ENCODE results near the gene BNC2. TPM values are rescaled to one million over a fixed set of nuclear protein-coding genes. Genes with fewer than 3 reads are reported as not detected.
"Not testable (repeated sequence)": the region's sequence is repeated elsewhere in the genome, so short reads cannot be mapped to it uniquely, and the experiment has no call there.

The BNC2 gene
- total RNA-seq, 1 experiment from 2014 or later, result 0.20 TPM

GRCh38 chr9:16442622-16443021 is 427.8 kb downstream of the BNC2 start:
- H3K27ac Mint-ChIP-seq (ENCODE audit: unreplicated experiment), result no peak overlapping the region
- no peak overlapping the region for H3K4me3 Mint-ChIP-seq (ENCODE audit: unreplicated experiment)
- ChIA-PET CTCF (no interaction called here), POLR2A (no interaction called here)
- TF ChIP-seq, protein P1, sequence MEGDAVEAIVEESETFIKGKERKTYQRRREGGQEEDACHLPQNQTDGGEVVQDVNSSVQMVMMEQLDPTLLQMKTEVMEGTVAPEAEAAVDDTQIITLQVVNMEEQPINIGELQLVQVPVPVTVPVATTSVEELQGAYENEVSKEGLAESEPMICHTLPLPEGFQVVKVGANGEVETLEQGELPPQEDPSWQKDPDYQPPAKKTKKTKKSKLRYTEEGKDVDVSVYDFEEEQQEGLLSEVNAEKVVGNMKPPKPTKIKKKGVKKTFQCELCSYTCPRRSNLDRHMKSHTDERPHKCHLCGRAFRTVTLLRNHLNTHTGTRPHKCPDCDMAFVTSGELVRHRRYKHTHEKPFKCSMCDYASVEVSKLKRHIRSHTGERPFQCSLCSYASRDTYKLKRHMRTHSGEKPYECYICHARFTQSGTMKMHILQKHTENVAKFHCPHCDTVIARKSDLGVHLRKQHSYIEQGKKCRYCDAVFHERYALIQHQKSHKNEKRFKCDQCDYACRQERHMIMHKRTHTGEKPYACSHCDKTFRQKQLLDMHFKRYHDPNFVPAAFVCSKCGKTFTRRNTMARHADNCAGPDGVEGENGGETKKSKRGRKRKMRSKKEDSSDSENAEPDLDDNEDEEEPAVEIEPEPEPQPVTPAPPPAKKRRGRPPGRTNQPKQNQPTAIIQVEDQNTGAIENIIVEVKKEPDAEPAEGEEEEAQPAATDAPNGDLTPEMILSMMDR (IDR thresholded peaks at IDR 0.05; ENCODE audit: insufficient read depth in 1 of 2, low read depth in 1 of 2, low read length in 1 of 2, severe bottlenecking in 1 of 2, unreplicated experiment in 1 of 2), result no peak
- Histone ChIP-seq H3K36me3 (ENCODE audit: control insufficient read depth, insufficient read depth, low read length) (no peaks in the 10 kb centered on the region), H3K4me1 (0 out of 2 replicates have a peak, but pooled peaks cover 4% of the 10 kb centered on the region), H3K4me3 (ENCODE audit: low read depth, low read length) (no peak overlapping the region), H3K27me3 (replicated peaks; ENCODE audit: control insufficient read depth, insufficient read depth, low read length) (no peaks in the 10 kb centered on the region), H3K9me3 (no peaks in the 10 kb centered on the region)
- BruUV-seq (replicated peaks), result no TSS peak
- H3K36me3 Mint-ChIP-seq (ENCODE audit: insufficient read depth, unreplicated experiment), result no peaks in the 10 kb centered on the region
- intact Hi-C loops (cut with micrococcal nuclease; ENCODE audit: unreplicated experiment), result no loop called here
- no peaks in the 10 kb centered on the region for H3K27me3 Mint-ChIP-seq (ENCODE audit: insufficient read depth, unreplicated experiment)
- DNase-seq, result no peak
- no peaks in the 10 kb centered on the region for H3K4me1 Mint-ChIP-seq (ENCODE audit: low read depth, unreplicated experiment)
- no peaks in the 10 kb centered on the region for H3K9me3 Mint-ChIP-seq (ENCODE audit: unreplicated experiment)

GRCh38 chr9:16441791-16442190 is 428.7 kb downstream of the BNC2 start:
- TF ChIP-seq, protein P1 (IDR thresholded peaks at IDR 0.05; ENCODE audit: insufficient read depth in 1 of 2, low read depth in 1 of 2, low read length in 1 of 2, severe bottlenecking in 1 of 2, unreplicated experiment in 1 of 2), result no peak
- no peaks in the 10 kb centered on the region for H3K36me3 Mint-ChIP-seq (ENCODE audit: insufficient read depth, unreplicated experiment)
- H3K4me3 Mint-ChIP-seq (ENCODE audit: unreplicated experiment), result no peak overlapping the region
- no peaks in the 10 kb centered on the region for H3K4me1 Mint-ChIP-seq (ENCODE audit: low read depth, unreplicated experiment)
- no peaks in the 10 kb centered on the region for H3K36me3 ChIP-seq (ENCODE audit: control insufficient read depth, insufficient read depth, low read length)
- ChIA-PET POLR2A (no interaction called here), CTCF (no interaction called here)
- H3K27me3 ChIP-seq (replicated peaks; ENCODE audit: control insufficient read depth, insufficient read depth, low read length), result no peaks in the 10 kb centered on the region
- no TSS peak for BruUV-seq (replicated peaks)
- H3K4me1 ChIP-seq, result 0 out of 2 replicates have a peak, but pooled peaks cover 4% of the 10 kb centered on the region
- no peak overlapping the region for H3K4me3 ChIP-seq (ENCODE audit: low read depth, low read length)
- no peaks in the 10 kb centered on the region for H3K9me3 ChIP-seq
- intact Hi-C loops (cut with micrococcal nuclease; ENCODE audit: unreplicated experiment), result no loop called here
- DNase-seq, result no peak
- H3K27ac Mint-ChIP-seq (ENCODE audit: unreplicated experiment), result no peak overlapping the region
- H3K27me3 Mint-ChIP-seq (ENCODE audit: insufficient read depth, unreplicated experiment), result no peaks in the 10 kb centered on the region
- no peaks in the 10 kb centered on the region for H3K9me3 Mint-ChIP-seq (ENCODE audit: unreplicated experiment)

DNA sequence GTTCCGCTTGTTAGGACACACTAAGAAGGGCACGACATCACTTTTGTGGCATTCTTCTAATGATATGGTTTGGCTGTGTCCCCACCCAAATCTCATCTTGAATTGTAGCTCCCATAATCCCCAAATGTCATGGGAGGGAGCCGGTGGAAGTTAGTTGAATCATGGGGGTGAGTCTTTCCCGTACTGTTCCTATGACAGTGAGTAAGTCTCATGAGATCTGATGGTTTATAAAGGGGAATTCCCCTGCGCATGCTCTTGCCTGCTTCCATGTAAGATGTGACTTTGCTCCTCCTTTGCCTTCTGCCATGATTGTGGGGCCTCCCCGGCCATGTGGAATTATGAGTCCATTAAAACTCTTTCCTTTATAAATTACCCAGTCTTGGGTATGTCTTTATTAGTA is 431.6 kb downstream of the BNC2 start:
- H3K9me3 Mint-ChIP-seq (ENCODE audit: unreplicated experiment); H3K4me1 Mint-ChIP-seq (ENCODE audit: low read depth, unreplicated experiment); H3K4me3 ChIP-seq (ENCODE audit: low read depth, low read length); H3K9me3 ChIP-seq; POLR2A ChIA-PET; H3K4me3 Mint-ChIP-seq (ENCODE audit: unreplicated experiment); BruUV-seq (replicated peaks); CTCF ChIA-PET; H3K27me3 ChIP-seq (replicated peaks; ENCODE audit: control insufficient read depth, insufficient read depth, low read length); H3K36me3 ChIP-seq (ENCODE audit: control insufficient read depth, insufficient read depth, low read length); intact Hi-C loops (cut with micrococcal nuclease; ENCODE audit: unreplicated experiment); DNase-seq; H3K27ac Mint-ChIP-seq (ENCODE audit: unreplicated experiment); H3K36me3 Mint-ChIP-seq (ENCODE audit: insufficient read depth, unreplicated experiment); H3K27me3 Mint-ChIP-seq (ENCODE audit: insufficient read depth, unreplicated experiment); H3K4me1 ChIP-seq: not testable (repeated sequence)

- DNase-seq, result no peak
- no peaks in the 10 kb centered on the region for H3K4me1 ChIP-seq
- H3K9me3 ChIP-seq, result no peaks in the 10 kb centered on the region
- Mint-ChIP-seq H3K4me3 (ENCODE audit: unreplicated experiment) (no peak overlapping the region), H3K9me3 (ENCODE audit: unreplicated experiment) (peaks cover 8% of the 10 kb centered on the region), H3K36me3 (ENCODE audit: insufficient read depth, unreplicated experiment) (no peaks in the 10 kb centered on the region), H3K27me3 (ENCODE audit: insufficient read depth, unreplicated experiment) (no peaks in the 10 kb centered on the region), H3K27ac (ENCODE audit: unreplicated experiment) (no peak overlapping the region), H3K4me1 (ENCODE audit: low read depth, unreplicated experiment) (no peaks in the 10 kb centered on the region)
- no peaks in the 10 kb centered on the region for H3K27me3 ChIP-seq (replicated peaks; ENCODE audit: control insufficient read depth, insufficient read depth, low read length)
- H3K36me3 ChIP-seq (ENCODE audit: control insufficient read depth, insufficient read depth, low read length), result no peaks in the 10 kb centered on the region
- BruUV-seq (replicated peaks), result no TSS peak
- ChIA-PET POLR2A (no interaction called here), CTCF (no interaction called here)
- no peak overlapping the region for H3K4me3 ChIP-seq (ENCODE audit: low read depth, low read length)
- TF ChIP-seq, protein P1 (IDR thresholded peaks at IDR 0.05; ENCODE audit: insufficient read depth in 1 of 2, low read depth in 1 of 2, low read length in 1 of 2, severe bottlenecking in 1 of 2, unreplicated experiment in 1 of 2), result no peak
- intact Hi-C loops (cut with micrococcal nuclease; ENCODE audit: unreplicated experiment), result no loop called here
Observed at GRCh38 chr9:16436545-16436944, 433.9 kb downstream of the BNC2 start.

Measured in Caco-2 (cell line).